Measurements from ENCODE around the gene WNK2. TPM values are rescaled to one million over a fixed set of nuclear protein-coding genes. Genes with fewer than 3 reads are reported as not detected.

WNK2 gene
- total RNA-seq, 1 donor from 2014 or later = 37.2 TPM

GRCh38 chr9:93198838-93199625 is 15.1 kb downstream of the WNK2 start:
- DNase-seq (ENCODE audit: low spot score) = no peak

GRCh38 chr9:93200449-93200742 is 16.5 kb downstream of the WNK2 start:
- no peak for DNase-seq (ENCODE audit: low spot score)

DNA sequence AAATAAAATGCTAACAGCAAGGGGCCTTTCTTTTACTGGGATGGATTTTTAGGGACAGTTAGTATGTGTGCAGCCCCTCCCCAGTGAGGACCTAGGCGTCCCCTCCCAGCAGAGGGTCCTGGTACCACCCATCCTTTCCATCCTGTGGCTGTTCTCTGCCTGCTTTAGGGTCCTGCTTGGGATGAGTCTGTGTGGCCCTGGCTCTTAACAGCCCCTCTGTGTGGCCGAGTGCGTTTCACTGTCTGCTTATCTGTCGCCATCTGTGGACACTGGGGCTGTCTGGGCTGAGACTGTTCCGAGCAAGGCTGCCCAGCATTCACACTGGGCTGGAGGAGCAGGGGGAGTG is 17.0 kb downstream of the WNK2 start:
- no peak for DNase-seq (ENCODE audit: low spot score)

GRCh38 chr9:93203026-93203717 is 19.2 kb downstream of the WNK2 start:
- no peak for DNase-seq (ENCODE audit: low spot score)

- no peak for DNase-seq (ENCODE audit: low spot score)
Measured at GRCh38 chr9:93203718-93204469, 20.0 kb downstream of the WNK2 start.

- no peak for DNase-seq (ENCODE audit: low spot score)
Measured at GRCh38 chr9:93204470-93205043, 20.6 kb downstream of the WNK2 start.

DNA sequence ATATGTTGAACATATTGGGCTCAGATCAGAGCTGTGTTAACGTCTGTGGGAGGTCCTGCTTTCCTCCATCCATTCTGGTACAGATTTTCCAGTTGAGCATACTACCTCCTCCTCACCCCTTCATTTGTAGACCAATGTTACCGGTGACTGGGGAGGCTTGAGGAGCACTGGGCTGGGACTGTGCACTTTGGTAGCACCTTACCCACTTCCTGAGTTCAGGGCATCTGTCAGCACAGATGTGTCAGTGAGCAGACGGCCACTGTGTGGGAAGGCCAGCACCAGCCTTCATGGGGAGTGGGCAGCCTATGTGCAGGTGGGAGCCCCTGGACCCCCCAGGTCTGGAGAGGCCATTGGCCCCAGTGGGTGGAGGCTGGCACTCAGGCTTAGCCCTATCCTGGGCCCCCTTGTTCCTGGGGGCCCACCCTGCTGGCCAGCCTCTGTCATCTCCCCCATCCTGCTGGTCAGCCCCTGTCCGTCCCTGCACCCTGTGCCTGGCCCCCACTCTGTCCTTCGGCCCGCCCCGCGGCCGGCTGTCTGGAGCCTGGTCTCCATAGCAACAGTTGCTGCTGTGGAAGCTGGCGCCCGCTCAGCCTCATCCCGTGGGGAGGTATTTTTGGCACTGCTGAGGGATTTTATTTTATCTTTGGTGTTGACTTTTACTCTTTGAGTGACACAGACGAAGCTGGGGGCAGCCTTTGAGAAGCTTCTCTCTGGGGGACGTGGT is 21.3 kb downstream of the WNK2 start:
- DNase-seq (ENCODE audit: low spot score) = no peak

- no peak for DNase-seq (ENCODE audit: low spot score)
Measured at GRCh38 chr9:93205896-93206575, 22.1 kb downstream of the WNK2 start.

GRCh38 chr9:93206576-93207155 is 22.7 kb downstream of the WNK2 start:
- no peak for DNase-seq (ENCODE audit: low spot score)

DNA sequence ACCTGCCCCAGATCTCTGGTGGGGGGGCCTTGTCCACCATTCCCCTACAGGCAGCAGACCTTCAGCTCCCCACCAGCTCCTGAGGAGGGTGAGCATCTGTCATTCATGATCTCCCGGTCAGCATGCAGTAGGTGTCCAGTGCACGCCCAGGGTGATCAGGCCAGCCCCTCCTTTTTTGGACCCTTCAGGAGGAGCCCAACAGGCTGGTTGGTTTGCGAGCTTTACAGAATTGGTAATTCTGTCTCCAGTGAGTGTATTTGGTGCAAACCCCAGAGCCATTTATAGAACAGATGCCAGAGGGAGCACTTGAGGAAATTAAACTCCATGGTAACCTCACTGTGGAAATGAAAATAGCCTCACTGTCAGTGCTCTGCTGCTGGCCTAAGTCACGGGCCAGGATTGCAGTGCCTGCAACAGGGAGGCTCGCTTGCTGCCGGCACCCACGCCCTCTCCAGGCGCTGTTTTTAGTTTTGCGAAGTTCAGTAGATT is 23.4 kb downstream of the WNK2 start:
- DNase-seq (ENCODE audit: low spot score) = peak; percentile 29

DNA sequence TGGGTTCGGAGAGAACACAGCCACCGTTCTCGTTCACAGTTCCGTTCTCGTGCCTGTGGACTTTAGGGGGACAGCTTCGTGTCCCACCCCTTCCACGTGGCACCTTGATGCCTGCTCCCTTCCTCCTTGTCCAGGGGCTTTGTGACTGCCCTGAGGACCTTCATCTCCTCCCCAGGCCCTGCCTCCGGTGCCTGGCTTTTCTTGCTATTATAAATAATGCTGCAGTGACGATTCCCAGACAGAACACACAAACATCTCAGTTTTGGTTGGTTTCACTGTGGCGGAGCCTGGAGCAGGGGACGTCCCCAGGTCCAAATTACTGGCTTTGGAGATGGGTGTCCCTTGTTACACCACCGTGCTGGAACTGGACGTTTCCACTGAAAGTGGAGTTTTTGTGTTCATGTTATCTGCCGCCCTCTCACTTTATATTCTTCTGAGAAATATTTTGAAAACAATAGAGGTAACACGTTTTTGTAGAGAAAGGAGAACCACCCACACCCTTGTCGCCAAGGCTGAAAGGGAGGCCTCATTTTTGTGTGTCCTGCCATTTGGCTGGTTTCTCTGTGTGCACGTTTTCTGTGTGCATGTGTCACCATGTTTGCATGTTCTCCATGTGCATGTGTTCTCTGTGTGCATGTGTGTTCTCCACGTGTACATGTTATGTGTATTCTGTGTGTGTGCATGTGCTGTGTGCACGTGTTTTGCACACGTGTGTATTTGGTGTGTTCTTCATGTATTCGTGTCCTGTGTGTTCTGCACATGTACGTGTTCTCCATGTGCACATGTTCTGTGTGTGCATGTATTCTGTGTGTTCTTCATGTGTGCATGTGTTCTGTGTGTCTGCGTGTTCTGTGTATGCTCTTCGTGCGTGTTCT is 24.2 kb downstream of the WNK2 start:
- DNase-seq (ENCODE audit: low spot score) = no peak

DNA sequence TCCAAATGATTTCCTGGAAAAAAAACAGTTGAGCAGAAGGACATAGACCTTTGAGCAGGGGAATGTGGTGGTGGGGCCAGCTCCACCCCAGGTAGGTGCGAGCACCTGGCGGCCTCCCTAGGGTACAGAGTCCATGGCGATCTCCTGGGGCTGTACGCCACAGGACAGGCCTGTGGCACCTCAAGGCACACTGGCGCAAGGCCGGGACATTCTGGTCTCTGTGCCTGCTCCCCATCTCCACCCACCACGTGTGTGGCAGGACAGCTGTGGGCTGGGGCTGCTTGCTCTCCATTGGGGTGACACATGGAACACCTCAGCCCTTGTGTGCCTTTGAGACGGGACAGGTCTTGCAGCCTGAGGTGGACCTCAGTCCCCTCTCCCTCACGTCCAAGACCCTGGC is 25.2 kb downstream of the WNK2 start:
- DNase-seq (ENCODE audit: low spot score) = peak; percentile 56

DNA sequence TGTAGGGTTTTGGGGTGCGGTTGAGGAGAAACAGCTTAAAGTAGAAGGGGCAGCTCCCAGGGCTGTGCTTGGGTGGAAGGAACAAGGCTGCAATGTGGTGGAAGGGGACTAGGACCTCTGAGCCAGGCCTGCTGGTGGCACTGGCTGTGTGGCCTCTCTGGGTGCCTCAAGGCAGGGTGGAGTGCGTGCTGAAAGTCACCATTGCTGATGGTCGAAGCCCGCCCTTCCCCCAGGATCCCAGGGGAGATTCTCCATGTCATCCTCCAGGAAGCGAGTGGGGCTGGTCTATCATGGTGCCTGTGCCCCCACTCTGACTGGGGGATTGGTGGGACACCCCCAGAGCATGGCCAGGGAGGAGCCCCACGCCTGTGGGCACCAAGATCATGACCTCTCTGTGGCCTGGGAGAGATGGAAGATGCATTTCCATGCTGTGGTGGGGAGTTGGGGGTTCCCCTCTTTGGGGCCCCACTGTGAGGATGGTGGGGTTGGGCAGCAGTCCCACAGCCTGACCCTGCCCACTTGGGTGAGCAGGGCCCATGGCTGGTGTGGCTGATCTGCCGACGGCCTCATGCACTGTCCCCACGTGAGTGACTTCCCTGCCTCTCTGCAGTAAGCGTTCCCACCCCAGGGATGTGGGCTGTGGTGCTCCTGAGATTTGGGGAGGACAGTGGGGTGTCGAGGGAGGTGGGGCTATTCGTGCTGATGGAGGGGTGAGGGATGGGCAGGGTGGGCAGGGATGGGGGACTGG is 25.8 kb downstream of the WNK2 start:
- no peak for DNase-seq (ENCODE audit: low spot score)

GRCh38 chr9:93210324-93210973 is 26.5 kb downstream of the WNK2 start:
- no peak for DNase-seq (ENCODE audit: low spot score)

DNA sequence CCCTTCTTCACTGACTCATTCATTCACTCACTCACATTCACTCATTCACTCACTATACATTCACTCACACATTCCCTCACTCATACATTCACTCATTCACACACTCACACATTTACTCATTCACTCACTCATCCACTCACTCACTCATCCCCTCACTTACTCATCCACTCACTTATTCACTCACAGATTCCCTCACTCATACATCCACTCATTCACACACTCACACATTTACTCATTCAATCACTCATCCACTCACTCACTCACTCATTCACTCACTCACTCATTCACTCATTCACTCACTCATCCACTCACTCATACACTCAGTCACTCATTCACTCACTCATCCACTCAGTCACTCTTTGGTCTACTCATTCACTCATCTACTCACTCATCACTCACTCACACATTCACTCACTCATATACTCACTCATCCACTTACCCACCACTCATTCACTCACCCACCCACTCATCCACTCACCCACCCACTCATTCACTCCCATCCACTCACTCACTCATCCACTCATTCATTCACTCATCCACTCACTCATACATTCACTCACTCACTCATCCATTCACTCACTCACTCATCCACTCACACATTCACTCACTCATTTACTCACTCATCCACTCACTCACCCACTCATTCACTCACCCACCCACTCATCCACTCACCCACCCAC is 27.2 kb downstream of the WNK2 start:
- DNase-seq (ENCODE audit: low spot score) = no peak

GRCh38 chr9:93211654-93212001 is 27.7 kb downstream of the WNK2 start:
- DNase-seq (ENCODE audit: low spot score) = no peak

- DNase-seq (ENCODE audit: low spot score) = no peak
Measured at GRCh38 chr9:93212409-93212808, 28.5 kb downstream of the WNK2 start.

DNA sequence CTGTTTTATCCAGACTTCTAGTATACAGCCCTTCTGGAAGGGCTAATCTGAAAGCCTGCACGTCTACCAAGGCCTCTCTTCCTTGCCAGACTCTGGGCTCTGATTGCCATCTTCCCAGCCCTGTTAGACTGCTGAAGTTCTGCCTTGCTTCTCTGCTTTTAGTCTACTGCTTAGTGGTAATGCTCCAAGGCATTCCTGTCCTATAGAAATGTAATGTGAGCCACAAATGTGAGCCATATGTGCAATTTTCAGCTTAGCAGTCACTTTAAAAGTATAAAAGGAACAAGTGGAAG is 32.1 kb downstream of the WNK2 start:
- DNase-seq (ENCODE audit: low spot score) = no peak
